ENCODE measurements around the gene JARID2. TPM values are rescaled to one million over a fixed set of nuclear protein-coding genes. Genes with fewer than 3 reads are reported as not detected.
A peak's percentile ranks its signal among the peaks of the same experiment; 100 is the strongest.

JARID2 gene
- total RNA-seq, 3 donors from 2014 or later = 10.5 to 13.9 (median 11.5) TPM

DNA sequence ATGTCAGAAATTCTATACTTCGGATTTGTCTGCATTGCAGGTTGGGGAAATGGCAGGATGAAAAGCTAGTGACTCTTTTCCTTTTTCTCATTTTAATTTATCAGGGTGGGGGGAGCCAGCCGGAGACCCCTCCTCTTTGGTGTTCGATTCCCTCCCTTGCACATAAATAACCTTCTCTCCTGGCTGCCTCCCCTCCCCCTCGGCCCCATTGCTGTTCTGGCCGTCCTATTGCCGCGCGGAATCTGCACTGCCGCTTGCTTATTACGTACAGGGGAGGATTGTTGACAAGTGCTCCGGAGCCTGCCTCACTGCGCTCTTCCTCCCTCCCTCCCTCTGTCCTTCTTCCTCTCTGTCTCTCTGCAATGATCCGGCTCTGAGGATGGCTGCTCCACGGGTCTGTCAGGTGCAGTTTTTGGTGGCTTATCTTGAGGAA is 154.7 kb downstream of the JARID2 start:
- H3K27me3 ChIP-seq = no peaks in the 10 kb centered on the region
- no peak for DNase-seq (ENCODE audit: low spot score in 2 of 2)
- H3K9me3 ChIP-seq = no peaks in the 10 kb centered on the region
- intact Hi-C loops (cut with DNase I; ENCODE audit: low total_unique reads) = no loop called here
- peaks cover 0 to 18% of the 10 kb centered on the region in 2 donors for H3K4me1 ChIP-seq
- peak overlapping the region in 1 of 2 donors; percentile 23 for H3K27ac ChIP-seq
- no peaks in the 10 kb centered on the region for H3K36me3 ChIP-seq
- TF ChIP-seq POLR2A (IDR thresholded peaks at IDR 0.05) (no peak), POLR2AphosphoS5 (IDR thresholded peaks at IDR 0.05) (no peak)
- TF ChIP-seq, protein P1, sequence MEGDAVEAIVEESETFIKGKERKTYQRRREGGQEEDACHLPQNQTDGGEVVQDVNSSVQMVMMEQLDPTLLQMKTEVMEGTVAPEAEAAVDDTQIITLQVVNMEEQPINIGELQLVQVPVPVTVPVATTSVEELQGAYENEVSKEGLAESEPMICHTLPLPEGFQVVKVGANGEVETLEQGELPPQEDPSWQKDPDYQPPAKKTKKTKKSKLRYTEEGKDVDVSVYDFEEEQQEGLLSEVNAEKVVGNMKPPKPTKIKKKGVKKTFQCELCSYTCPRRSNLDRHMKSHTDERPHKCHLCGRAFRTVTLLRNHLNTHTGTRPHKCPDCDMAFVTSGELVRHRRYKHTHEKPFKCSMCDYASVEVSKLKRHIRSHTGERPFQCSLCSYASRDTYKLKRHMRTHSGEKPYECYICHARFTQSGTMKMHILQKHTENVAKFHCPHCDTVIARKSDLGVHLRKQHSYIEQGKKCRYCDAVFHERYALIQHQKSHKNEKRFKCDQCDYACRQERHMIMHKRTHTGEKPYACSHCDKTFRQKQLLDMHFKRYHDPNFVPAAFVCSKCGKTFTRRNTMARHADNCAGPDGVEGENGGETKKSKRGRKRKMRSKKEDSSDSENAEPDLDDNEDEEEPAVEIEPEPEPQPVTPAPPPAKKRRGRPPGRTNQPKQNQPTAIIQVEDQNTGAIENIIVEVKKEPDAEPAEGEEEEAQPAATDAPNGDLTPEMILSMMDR (IDR thresholded peaks at IDR 0.05) = no peak
- H3K4me3 ChIP-seq = peak overlapping the region; percentile 30 to 58 (median 38)

DNA sequence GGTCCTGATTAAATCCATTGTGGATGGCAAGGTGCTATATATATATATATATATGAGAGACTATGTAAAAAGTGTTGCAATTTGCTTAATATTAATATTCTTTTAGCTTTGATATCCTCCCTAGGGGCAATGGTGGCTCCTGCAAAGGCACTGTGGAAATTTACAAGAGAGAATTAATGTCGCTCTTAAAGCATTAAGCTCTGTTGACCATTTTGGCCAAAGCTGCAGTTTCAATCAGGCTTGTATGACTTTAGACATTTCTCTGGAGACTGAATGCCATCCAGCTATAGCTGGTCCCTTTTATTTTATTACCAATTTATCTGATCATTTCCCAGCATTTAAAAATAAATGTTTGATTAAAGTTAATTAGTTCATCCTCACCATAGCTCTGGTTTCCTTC is 155.3 kb downstream of the JARID2 start:
- H3K4me1 ChIP-seq = peaks cover 0 to 18% of the 10 kb centered on the region in 2 donors
- no peak for DNase-seq (ENCODE audit: low spot score in 2 of 2)
- no peaks in the 10 kb centered on the region for H3K27me3 ChIP-seq
- no peak overlapping the region for H3K4me3 ChIP-seq
- no peaks in the 10 kb centered on the region for H3K9me3 ChIP-seq
- H3K27ac ChIP-seq = no peak overlapping the region
- TF ChIP-seq, protein P1 (IDR thresholded peaks at IDR 0.05) = no peak
- no peak for TF ChIP-seq POLR2AphosphoS5 (IDR thresholded peaks at IDR 0.05)
- TF ChIP-seq POLR2A (IDR thresholded peaks at IDR 0.05) = no peak
- no peaks in the 10 kb centered on the region for H3K36me3 ChIP-seq
- intact Hi-C loops (cut with DNase I; ENCODE audit: low total_unique reads) = no loop called here

DNA sequence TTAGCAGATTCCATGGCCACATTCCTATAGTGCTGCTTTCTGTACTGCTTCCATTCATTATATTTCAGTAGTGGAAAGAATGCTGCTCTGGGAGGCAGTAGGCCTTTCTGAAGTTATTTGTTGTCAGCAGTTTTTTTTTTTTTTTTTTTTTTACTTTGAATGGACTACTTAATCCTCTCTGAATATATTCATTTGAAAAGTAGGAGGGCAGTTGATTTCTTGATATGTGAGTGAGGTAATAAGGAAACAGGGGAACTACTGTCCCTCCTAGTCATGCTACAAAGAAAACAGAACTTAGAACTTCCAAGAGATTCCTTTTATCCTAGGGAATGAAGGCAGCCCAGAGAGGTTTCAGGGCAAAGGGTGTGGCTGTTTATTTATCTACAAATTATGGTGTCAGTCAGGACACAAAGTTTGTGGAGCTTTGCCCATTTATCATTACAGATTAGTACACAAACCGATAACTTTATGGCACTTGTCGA is 155.9 kb downstream of the JARID2 start:
- TF ChIP-seq, protein P1 (IDR thresholded peaks at IDR 0.05) = no peak
- TF ChIP-seq POLR2AphosphoS5 (IDR thresholded peaks at IDR 0.05) (no peak), POLR2A (IDR thresholded peaks at IDR 0.05) (no peak)
- Histone ChIP-seq H3K4me1 (peaks cover 0 to 18% of the 10 kb centered on the region in 2 donors), H3K36me3 (no peaks in the 10 kb centered on the region), H3K27ac (no peak overlapping the region), H3K27me3 (no peaks in the 10 kb centered on the region), H3K9me3 (no peaks in the 10 kb centered on the region), H3K4me3 (no peak overlapping the region)
- intact Hi-C loops (cut with DNase I; ENCODE audit: low total_unique reads) = no loop called here
- DNase-seq (ENCODE audit: low spot score in 2 of 2) = no peak

DNA sequence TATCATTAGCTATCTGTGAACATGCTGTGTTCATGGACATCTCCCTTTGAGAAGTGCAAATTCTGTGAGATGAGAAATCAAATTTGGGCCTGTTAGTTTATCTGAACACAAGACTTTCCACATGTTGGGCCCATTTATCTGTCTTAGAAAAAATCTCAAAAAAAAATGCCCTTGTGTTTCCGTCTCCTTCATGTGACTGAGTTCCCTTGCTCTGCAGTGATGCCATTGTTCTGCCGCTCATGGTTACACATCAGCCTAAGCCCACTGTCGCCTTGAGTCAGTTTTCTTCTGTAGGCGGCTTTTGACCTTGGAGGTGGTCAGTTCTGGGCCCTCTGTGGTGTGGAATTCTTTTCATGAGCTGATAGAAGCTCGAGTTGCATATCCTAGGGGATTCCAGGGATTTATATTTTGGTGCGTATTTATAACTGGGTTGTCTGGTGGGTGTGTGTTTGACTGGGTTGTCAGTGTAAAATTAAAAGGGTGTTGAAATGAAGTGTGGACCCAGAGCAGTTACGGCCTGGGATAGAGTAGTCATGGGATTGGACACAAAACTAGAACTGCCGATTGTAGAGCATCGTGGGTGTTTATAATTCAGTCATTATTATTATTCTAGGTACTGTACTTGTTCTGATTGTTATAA is 156.7 kb downstream of the JARID2 start:
- no peak for DNase-seq (ENCODE audit: low spot score in 2 of 2)
- no peaks in the 10 kb centered on the region for H3K36me3 ChIP-seq
- peaks cover 0 to 18% of the 10 kb centered on the region in 2 donors for H3K4me1 ChIP-seq
- TF ChIP-seq POLR2AphosphoS5 (IDR thresholded peaks at IDR 0.05) = no peak
- no peak for TF ChIP-seq POLR2A (IDR thresholded peaks at IDR 0.05)
- TF ChIP-seq, protein P1 (IDR thresholded peaks at IDR 0.05) = no peak
- intact Hi-C loops (cut with DNase I; ENCODE audit: low total_unique reads) = no loop called here
- H3K27me3 ChIP-seq = no peaks in the 10 kb centered on the region
- no peak overlapping the region for H3K27ac ChIP-seq
- H3K4me3 ChIP-seq = no peak overlapping the region
- H3K9me3 ChIP-seq = no peaks in the 10 kb centered on the region

DNA sequence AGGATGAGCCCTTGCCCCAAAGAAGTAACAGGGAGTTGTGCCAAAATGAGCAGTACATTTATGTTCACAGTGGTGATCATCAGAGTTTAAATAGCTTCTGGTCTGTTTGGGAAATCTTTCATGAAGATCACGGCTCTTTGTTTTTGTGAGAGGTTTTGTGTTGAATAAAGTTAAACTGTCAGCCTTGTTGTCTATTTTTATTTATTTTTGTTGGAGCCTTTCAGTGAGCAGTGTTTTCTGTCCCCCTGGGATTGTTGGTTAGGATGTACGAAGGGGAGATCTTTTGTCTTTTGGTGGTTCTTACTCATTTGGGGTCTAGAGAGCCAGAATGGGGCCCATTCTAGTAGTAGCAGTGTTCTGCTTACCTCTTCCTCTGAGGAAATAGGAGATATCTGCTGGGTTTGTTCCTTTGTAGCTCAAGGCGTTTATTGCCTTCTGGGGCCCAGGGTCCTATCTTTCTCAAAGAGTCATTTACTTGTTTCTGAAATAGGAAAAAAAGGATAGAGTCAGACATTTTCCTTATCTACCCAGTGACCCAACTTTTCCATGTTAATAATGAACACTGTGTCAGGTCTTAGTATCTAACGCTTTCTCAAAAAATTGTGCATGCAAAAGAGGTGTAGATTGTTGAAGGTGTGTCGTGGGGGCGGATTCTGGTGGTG is 157.4 kb downstream of the JARID2 start:
- Histone ChIP-seq H3K27ac (no peak overlapping the region), H3K4me3 (no peak overlapping the region), H3K4me1 (peaks cover 0 to 18% of the 10 kb centered on the region in 2 donors), H3K36me3 (no peaks in the 10 kb centered on the region), H3K9me3 (no peaks in the 10 kb centered on the region), H3K27me3 (no peaks in the 10 kb centered on the region)
- DNase-seq (ENCODE audit: low spot score in 2 of 2) = no peak
- intact Hi-C loops (cut with DNase I; ENCODE audit: low total_unique reads) = no loop called here
- TF ChIP-seq POLR2AphosphoS5 (IDR thresholded peaks at IDR 0.05) (no peak), POLR2A (IDR thresholded peaks at IDR 0.05) (no peak)
- TF ChIP-seq, protein P1 (IDR thresholded peaks at IDR 0.05) = no peak

Measured in breast epithelium (tissue), 4 donors.